ENCODE data around the gene KLK10. TPM values are rescaled to one million over a fixed set of nuclear protein-coding genes. Genes with fewer than 3 reads are reported as not detected.

Gene KLK10
- total and polyA plus RNA-seq, 9 donors = 0.06 to 0.57 (median 0.15) TPM; not detected in 2

GRCh38 chr19:51003316-51003715, 16.2 kb downstream of the KLK10 start:
- no peak for DNase-seq
- Histone ChIP-seq H3K27ac (ENCODE audit: low read length) (no peak overlapping the region), H3K4me3 (ENCODE audit: low read length) (no peak overlapping the region), H3K9me3 (replicated peaks; ENCODE audit: control insufficient read depth, low read depth, low read length) (no peaks in the 10 kb centered on the region), H3K4me1 (ENCODE audit: control insufficient read depth, insufficient read depth, low read length) (no peaks in the 10 kb centered on the region), H3K36me3 (ENCODE audit: control insufficient read depth, insufficient read depth, low read length) (no peaks in the 10 kb centered on the region), H3K27me3 (ENCODE audit: control insufficient read depth, insufficient read depth, low read length) (peaks cover 21% of the 10 kb centered on the region)
- 70% methylated on average over 6 of the region's 7 CpGs for whole genome bisulfite sequencing (ENCODE audit: insufficient coverage)

- Histone ChIP-seq H3K4me1 (ENCODE audit: control insufficient read depth, insufficient read depth, low read length) (no peaks in the 10 kb centered on the region), H3K9me3 (replicated peaks; ENCODE audit: control insufficient read depth, low read depth, low read length) (no peaks in the 10 kb centered on the region), H3K27me3 (ENCODE audit: control insufficient read depth, insufficient read depth, low read length) (peaks cover 21% of the 10 kb centered on the region), H3K4me3 (ENCODE audit: low read length) (no peak overlapping the region), H3K36me3 (ENCODE audit: control insufficient read depth, insufficient read depth, low read length) (no peaks in the 10 kb centered on the region), H3K27ac (ENCODE audit: low read length) (no peak overlapping the region)
- DNase-seq = peak; percentile 6
- WGBS (ENCODE audit: insufficient coverage) = 56% methylated on average over 37 of the region's 42 CpGs
These were observed 16.8 kb downstream of the KLK10 start for GRCh38 chr19:51002542-51003311.

- WGBS (ENCODE audit: insufficient coverage) = 37% methylated on average over 9 of the region's 12 CpGs
- Histone ChIP-seq H3K27ac (ENCODE audit: low read length) (no peak overlapping the region), H3K36me3 (ENCODE audit: control insufficient read depth, insufficient read depth, low read length) (no peaks in the 10 kb centered on the region), H3K4me3 (ENCODE audit: low read length) (no peak overlapping the region), H3K4me1 (ENCODE audit: control insufficient read depth, insufficient read depth, low read length) (no peaks in the 10 kb centered on the region), H3K27me3 (ENCODE audit: control insufficient read depth, insufficient read depth, low read length) (peaks cover 21% of the 10 kb centered on the region), H3K9me3 (replicated peaks; ENCODE audit: control insufficient read depth, low read depth, low read length) (no peaks in the 10 kb centered on the region)
- no peak for DNase-seq
These were observed 17.4 kb downstream of the KLK10 start for GRCh38 chr19:51002089-51002532.

- Histone ChIP-seq H3K9me3 (replicated peaks; ENCODE audit: control insufficient read depth, low read depth, low read length) (no peaks in the 10 kb centered on the region), H3K36me3 (ENCODE audit: control insufficient read depth, insufficient read depth, low read length) (no peaks in the 10 kb centered on the region), H3K27ac (ENCODE audit: low read length) (no peak within 1 kb of the TSS), H3K4me3 (ENCODE audit: low read length) (no peak within 1 kb of the TSS), H3K4me1 (ENCODE audit: control insufficient read depth, insufficient read depth, low read length) (no peaks in the 10 kb centered on the region), H3K27me3 (ENCODE audit: control insufficient read depth, insufficient read depth, low read length) (peaks cover 21% of the 10 kb centered on the region)
- DNase-seq = peak; percentile 11
- 6% methylated on average over 2 of the region's 7 CpGs for WGBS (ENCODE audit: insufficient coverage)
These were observed 18.0 kb downstream of the KLK10 start, which contains the start of gene KLK8 for GRCh38 chr19:51001515-51001914. Gene KLK8, minus strand, starts transcription at chr19:51001604. Its CDS starts 437 bp downstream, at chr19:51001167.

GRCh38 chr19:51000981-51001380, 18.5 kb downstream of the KLK10 start:
- no peaks in the 10 kb centered on the region for H3K4me1 ChIP-seq (ENCODE audit: control insufficient read depth, insufficient read depth, low read length)
- no peak overlapping the region for H3K4me3 ChIP-seq (ENCODE audit: low read length)
- H3K27ac ChIP-seq (ENCODE audit: low read length) = no peak overlapping the region
- H3K9me3 ChIP-seq (replicated peaks; ENCODE audit: control insufficient read depth, low read depth, low read length) = no peaks in the 10 kb centered on the region
- whole genome bisulfite sequencing (ENCODE audit: insufficient coverage) = 25% methylated on average over 10 of the region's 16 CpGs
- DNase-seq = no peak
- peaks cover 21% of the 10 kb centered on the region for H3K27me3 ChIP-seq (ENCODE audit: control insufficient read depth, insufficient read depth, low read length)
- H3K36me3 ChIP-seq (ENCODE audit: control insufficient read depth, insufficient read depth, low read length) = no peaks in the 10 kb centered on the region

- Histone ChIP-seq H3K9me3 (replicated peaks; ENCODE audit: control insufficient read depth, low read depth, low read length) (no peaks in the 10 kb centered on the region), H3K27me3 (ENCODE audit: control insufficient read depth, insufficient read depth, low read length) (peaks cover 21% of the 10 kb centered on the region), H3K27ac (ENCODE audit: low read length) (no peak overlapping the region), H3K4me1 (ENCODE audit: control insufficient read depth, insufficient read depth, low read length) (no peaks in the 10 kb centered on the region), H3K4me3 (ENCODE audit: low read length) (no peak overlapping the region), H3K36me3 (ENCODE audit: control insufficient read depth, insufficient read depth, low read length) (no peaks in the 10 kb centered on the region)
- 87% methylated on average over 5 of the region's 10 CpGs for WGBS (ENCODE audit: insufficient coverage)
- DNase-seq = no peak
These were observed 19.1 kb downstream of the KLK10 start for GRCh38 chr19:51000426-51000825.

- Histone ChIP-seq H3K4me1 (ENCODE audit: control insufficient read depth, insufficient read depth, low read length) (no peaks in the 10 kb centered on the region), H3K9me3 (replicated peaks; ENCODE audit: control insufficient read depth, low read depth, low read length) (no peaks in the 10 kb centered on the region), H3K27me3 (ENCODE audit: control insufficient read depth, insufficient read depth, low read length) (peaks cover 21% of the 10 kb centered on the region), H3K4me3 (ENCODE audit: low read length) (no peak overlapping the region), H3K36me3 (ENCODE audit: control insufficient read depth, insufficient read depth, low read length) (no peaks in the 10 kb centered on the region), H3K27ac (ENCODE audit: low read length) (no peak overlapping the region)
- no peak for DNase-seq
- WGBS (ENCODE audit: insufficient coverage) = 94% methylated on average over 3 of the region's 4 CpGs
These were observed 20.8 kb downstream of the KLK10 start for GRCh38 chr19:50998686-50999085.

GRCh38 chr19:50998061-50998460, 21.4 kb downstream of the KLK10 start:
- Histone ChIP-seq H3K4me1 (ENCODE audit: control insufficient read depth, insufficient read depth, low read length) (no peaks in the 10 kb centered on the region), H3K36me3 (ENCODE audit: control insufficient read depth, insufficient read depth, low read length) (no peaks in the 10 kb centered on the region), H3K27ac (ENCODE audit: low read length) (no peak overlapping the region), H3K9me3 (replicated peaks; ENCODE audit: control insufficient read depth, low read depth, low read length) (no peaks in the 10 kb centered on the region), H3K27me3 (ENCODE audit: control insufficient read depth, insufficient read depth, low read length) (peaks cover 21% of the 10 kb centered on the region), H3K4me3 (ENCODE audit: low read length) (no peak overlapping the region)
- no peak for DNase-seq
- WGBS (ENCODE audit: insufficient coverage) = 34% methylated on average over 2 of the region's 5 CpGs

- Histone ChIP-seq H3K27ac (ENCODE audit: low read length) (no peak overlapping the region), H3K4me1 (ENCODE audit: control insufficient read depth, insufficient read depth, low read length) (no peaks in the 10 kb centered on the region), H3K27me3 (ENCODE audit: control insufficient read depth, insufficient read depth, low read length) (no peaks in the 10 kb centered on the region), H3K4me3 (ENCODE audit: low read length) (no peak overlapping the region), H3K36me3 (ENCODE audit: control insufficient read depth, insufficient read depth, low read length) (no peaks in the 10 kb centered on the region), H3K9me3 (replicated peaks; ENCODE audit: control insufficient read depth, low read depth, low read length) (no peaks in the 10 kb centered on the region)
- no peak for DNase-seq
- no CpG with 5 or more reads among the region's 2 CpGs for WGBS (ENCODE audit: insufficient coverage)
These were observed 25.4 kb downstream of the KLK10 start for GRCh38 chr19:50994129-50994528.

GRCh38 chr19:50992666-50993035, 26.9 kb downstream of the KLK10 start:
- DNase-seq = no peak
- H3K4me3 ChIP-seq (ENCODE audit: low read length) = no peak overlapping the region
- no peaks in the 10 kb centered on the region for H3K9me3 ChIP-seq (replicated peaks; ENCODE audit: control insufficient read depth, low read depth, low read length)
- H3K27ac ChIP-seq (ENCODE audit: low read length) = no peak overlapping the region
- H3K27me3 ChIP-seq (ENCODE audit: control insufficient read depth, insufficient read depth, low read length) = no peaks in the 10 kb centered on the region
- H3K4me1 ChIP-seq (ENCODE audit: control insufficient read depth, insufficient read depth, low read length) = no peaks in the 10 kb centered on the region
- no peaks in the 10 kb centered on the region for H3K36me3 ChIP-seq (ENCODE audit: control insufficient read depth, insufficient read depth, low read length)
- no CpG with 5 or more reads among the region's 2 CpGs for WGBS (ENCODE audit: insufficient coverage)

All from muscle of leg (tissue), 11 donors.